Hepatocyte (in vitro differentiated cells): ENCODE data around the gene MCRIP2. TPM values are rescaled to one million over a fixed set of nuclear protein-coding genes. Genes with fewer than 3 reads are reported as not detected.

Source experiments
- DNase-seq: peaks from one replicate; pipeline ENCODE4 v3.0.0-alpha.2; 2016; ENCODE audit warnings: low spot score
- H2AFZ ChIP-seq: fragments of 200-600 bp; sonication (generic); 2 replicates; pipeline ENCODE4 v1.6.0; 2016; ENCODE audit warnings: antibody characterized with exemption, mild to moderate bottlenecking
- H3K27ac ChIP-seq: fragments of 200-600 bp; sonication (generic); 2 replicates; pipeline ENCODE4 v1.5.1; 2016; ENCODE audit warnings: mild to moderate bottlenecking
- H3K27me3 ChIP-seq: fragments of 200-600 bp; sonication (generic); 2 replicates; pipeline ENCODE4 v1.6.1; 2016
- H3K36me3 ChIP-seq: fragments of 200-600 bp; sonication (generic); replicated peaks from 2 replicates; pipeline ENCODE4 v1.5.1; 2016; ENCODE audit warnings: low read depth; ENCODE audit not compliant: insufficient read depth
- H3K4me1 ChIP-seq: fragments of 200-600 bp; sonication (generic); 2 replicates; pipeline ENCODE4 v1.5.1; 2016; ENCODE audit warnings: mild to moderate bottlenecking, moderate library complexity; ENCODE audit not compliant: insufficient read depth
- H3K4me2 ChIP-seq: fragments of 200-600 bp; sonication (generic); 2 replicates; pipeline ENCODE4 v1.6.0; 2016
- H3K4me3 ChIP-seq: fragments of 200-600 bp; sonication (generic); 2 replicates; pipeline ENCODE4 v1.5.1; 2016; ENCODE audit warnings: mild to moderate bottlenecking
- H3K79me2 ChIP-seq: fragments of 200-600 bp; sonication (generic); 2 replicates; pipeline ENCODE4 v1.6.0; 2017; ENCODE audit warnings: mild to moderate bottlenecking
- H3K9me2 ChIP-seq: fragments of 200-600 bp; sonication (generic); replicated peaks from 2 replicates; pipeline ENCODE4 v1.6.0; 2017; ENCODE audit warnings: mild to moderate bottlenecking; ENCODE audit not compliant: insufficient read depth
- H3K9me3 ChIP-seq: fragments of 200-600 bp; sonication (generic); 2 replicates; pipeline ENCODE4 v1.5.1; 2016; ENCODE audit warnings: low read depth, mild to moderate bottlenecking
- H4K20me1 ChIP-seq: fragments of 200-600 bp; sonication (generic); 2 replicates; pipeline ENCODE4 v1.6.0; 2016; ENCODE audit warnings: mild to moderate bottlenecking; ENCODE audit not compliant: insufficient read depth, poor library complexity, severe bottlenecking
- CTCF ChIP-seq: fragments of 200-600 bp; sonication (generic); IDR thresholded peaks from 2 replicates; pipeline ENCODE4 v1.5.1; 2016; ENCODE audit warnings: antibody characterized with exemption, mild to moderate bottlenecking; ENCODE audit not compliant: poor library complexity
- EZH2 ChIP-seq: fragments of 200-600 bp; sonication (generic); IDR thresholded peaks from 2 replicates; pipeline ENCODE4 v1.6.1; 2016; ENCODE audit warnings: antibody characterized with exemption, mild to moderate bottlenecking, borderline replicate concordance
- EZH2phosphoT487 ChIP-seq: fragments of 200-600 bp; sonication (generic); IDR thresholded peaks from one replicate; pipeline ENCODE4 v1.6.1; 2018; ENCODE audit warnings: antibody characterized with exemption, mild to moderate bottlenecking, low read depth, moderate library complexity; ENCODE audit not compliant: unreplicated experiment, severe bottlenecking
- WGBS: methylation state at CpG from one replicate; pipeline ENCODE4 v1.1.6; 2016; ENCODE audit warnings: low lambda C conversion rate; ENCODE audit errors: missing lambda C conversion rate; 5-methylcytosine and 5-hydroxymethylcytosine counted together
- polyA plus RNA-seq: library from polyadenylated mRNA; unstranded; fragments of >200 nt; fragmentation: Nextera tagmentation; extraction: Ambion mirVana; gene quantifications from 2 replicates; pipeline ENCODE4 v1.2.1, GENCODE V29; 2016
- total RNA-seq: library from RNA; depleted of rRNA; stranded (reverse); fragments of >200 nt; gene quantifications from 2 replicates; pipeline ENCODE4 v1.2.3, GENCODE V29; 2014

Gene MCRIP2
- total and polyA plus RNA-seq, 2 experiments from 2014 or later: 43.0 to 100 TPM

GRCh38 chr16:630815-631405 lies 10.7 kb upstream of the MCRIP2 start, which contains the start of gene WFIKKN1:
WFIKKN1 (plus strand) TSS chr16:630985; CDS start chr16:631254, 269 bp downstream.
- H4K20me1 ChIP-seq: no peaks in the 10 kb centered on the region
- no peaks in the 10 kb centered on the region for H3K9me2 ChIP-seq
- WGBS: 7% methylated on average over 13 of the region's 23 CpGs
- no peak within 1 kb of the TSS for H3K4me3 ChIP-seq
- H3K27ac ChIP-seq: no peak within 1 kb of the TSS
- DNase-seq: no peak
- peaks cover 22% of the 10 kb centered on the region for H3K4me1 ChIP-seq
- no peaks in the 10 kb centered on the region for H3K27me3 ChIP-seq
- H3K79me2 ChIP-seq: peaks cover 12% of the 10 kb centered on the region
- H2AFZ ChIP-seq: no peak within 1 kb of the TSS
- no peaks in the 10 kb centered on the region for H3K9me3 ChIP-seq
- TF ChIP-seq CTCF (no peak), EZH2 (no peak), EZH2phosphoT487 (no peak)
- peak within 1 kb of the TSS; percentile 73 for H3K4me2 ChIP-seq
- H3K36me3 ChIP-seq: no peaks in the 10 kb centered on the region

GRCh38 chr16:631808-632358 lies 9.7 kb upstream of the MCRIP2 start:
- H3K4me3 ChIP-seq: no peak overlapping the region
- no peak overlapping the region for H2AFZ ChIP-seq
- H4K20me1 ChIP-seq: no peaks in the 10 kb centered on the region
- H3K27me3 ChIP-seq: no peaks in the 10 kb centered on the region
- H3K4me2 ChIP-seq: no peak overlapping the region
- no peak for TF ChIP-seq CTCF
- TF ChIP-seq EZH2phosphoT487: no peak
- H3K4me1 ChIP-seq: peaks cover 22% of the 10 kb centered on the region
- 82% methylated on average over 6 of the region's 9 CpGs for whole genome bisulfite sequencing
- peaks cover 12% of the 10 kb centered on the region for H3K79me2 ChIP-seq
- H3K27ac ChIP-seq: no peak overlapping the region
- DNase-seq: no peak
- H3K9me2 ChIP-seq: no peaks in the 10 kb centered on the region
- no peaks in the 10 kb centered on the region for H3K36me3 ChIP-seq
- no peaks in the 10 kb centered on the region for H3K9me3 ChIP-seq

GRCh38 chr16:632486-633335 lies 8.9 kb upstream of the MCRIP2 start:
- Histone ChIP-seq H2AFZ (no peak overlapping the region), H3K4me1 (peaks cover 27% of the 10 kb centered on the region), H3K9me2 (no peaks in the 10 kb centered on the region), H3K4me3 (no peak overlapping the region), H3K27me3 (no peaks in the 10 kb centered on the region), H3K27ac (no peak overlapping the region), H3K36me3 (no peaks in the 10 kb centered on the region), H3K4me2 (no peak overlapping the region), H3K9me3 (no peaks in the 10 kb centered on the region), H4K20me1 (no peaks in the 10 kb centered on the region), H3K79me2 (peaks cover 12% of the 10 kb centered on the region)
- WGBS: 97% methylated on average over 57 of the region's 67 CpGs
- no peak for DNase-seq
- TF ChIP-seq EZH2phosphoT487 (no peak), CTCF (no peak), EZH2 (no peak)
